CD4-positive, CD25-positive, alpha-beta regulatory T cell (primary cell): Measurements from ENCODE around the gene EPN2. TPM values are rescaled to one million over a fixed set of nuclear protein-coding genes. Genes with fewer than 3 reads are reported as not detected.
A peak's percentile ranks its signal among the peaks of the same experiment; 100 is the strongest.

Experiments
- ATAC-seq, 2 donors: fragments of 150-1000 bp; cut with Tn5 transposase; one replicate each; pipeline ENCODE4 v1.10.0; 2021; ENCODE audit warnings: low read depth in 2 of 2, moderate number of reproducible peaks in 2 of 2, moderate library complexity in 1 of 2
- DNase-seq, 3 donors: peaks; one replicate each; pipeline versions ENCODE4 v3.0.0 to v3.0.0-alpha.2; 2012 to 2022; ENCODE audit warnings: mixed read lengths in 1 of 3
- H3K27ac ChIP-seq: one replicate; pipeline ENCODE4 v1.7.0; 2013; ENCODE audit warnings: mild to moderate bottlenecking, low read length; ENCODE audit not compliant: insufficient read depth, poor library complexity, severe bottlenecking
- H3K27me3 ChIP-seq: one replicate; pipeline ENCODE4 v1.7.0; 2013; ENCODE audit warnings: low read length; ENCODE audit not compliant: control insufficient read depth, insufficient read depth
- H3K36me3 ChIP-seq: one replicate; pipeline ENCODE4 v1.7.0; 2013; ENCODE audit warnings: mild to moderate bottlenecking, low read length, moderate library complexity; ENCODE audit not compliant: control insufficient read depth, insufficient read depth
- H3K4me1 ChIP-seq: 2 replicates; pipeline ENCODE4 v1.7.0; 2013; ENCODE audit warnings: mild to moderate bottlenecking, low read length; ENCODE audit not compliant: insufficient read depth, control insufficient read depth, poor library complexity, severe bottlenecking
- H3K4me3 ChIP-seq: one replicate; pipeline ENCODE4 v1.7.0; 2013; ENCODE audit warnings: low read depth, mild to moderate bottlenecking, low read length, moderate library complexity
- H3K9me3 ChIP-seq, 2 experiments: 1 replicate in 1 of 2; 2 replicates in 1 of 2; pipeline ENCODE4 v1.7.0; 2013; ENCODE audit warnings: low read length in 2 of 2, mild to moderate bottlenecking in 1 of 2, moderate library complexity in 1 of 2; ENCODE audit not compliant: control insufficient read depth in 2 of 2
- H3K27ac Mint-ChIP-seq, 3 donors: one replicate each; pipeline ENCODE4 v1.8.0; 2020 to 2022; ENCODE audit warnings: mild to moderate bottlenecking in 3 of 3, mixed read lengths in 3 of 3, moderate library complexity in 2 of 3
- H3K27me3 Mint-ChIP-seq: one replicate; pipeline ENCODE4 v1.8.0; 2022; ENCODE audit warnings: mild to moderate bottlenecking, mixed read lengths
- H3K36me3 Mint-ChIP-seq: one replicate; pipeline ENCODE4 v1.8.0; 2020; ENCODE audit warnings: mixed read lengths
- H3K4me1 Mint-ChIP-seq, 4 donors: one replicate each; pipeline ENCODE4 v1.8.0; 2020 to 2022; ENCODE audit warnings: mixed read lengths in 4 of 4, mild to moderate bottlenecking in 1 of 4
- H3K4me3 Mint-ChIP-seq, 4 donors: one replicate each; pipeline ENCODE4 v1.8.0; 2020 to 2022; ENCODE audit warnings: mild to moderate bottlenecking in 4 of 4, mixed read lengths in 4 of 4, moderate library complexity in 3 of 4
- H3K9me3 Mint-ChIP-seq, 7 donors: one replicate each; pipeline ENCODE4 v1.8.0; 2020 to 2022; ENCODE audit warnings: mixed read lengths in 7 of 7, mild to moderate bottlenecking in 3 of 7, moderate library complexity in 2 of 7
- polyA plus RNA-seq, 4 donors: library from polyadenylated mRNA; unstranded; fragments of 300-500 nt; fragmentation: Illumina TruSeq; gene quantifications; one replicate each; pipeline ENCODE4 v1.2.3, GENCODE V29; 2021
- total RNA-seq: library from RNA; stranded (reverse); gene quantifications from one replicate; pipeline ENCODE4 v1.2.3, GENCODE V29; 2022

The EPN2 gene
- total and polyA plus RNA-seq, 5 donors from 2014 or later = 7.1 to 14.9 (median 8.1) TPM

DNA sequence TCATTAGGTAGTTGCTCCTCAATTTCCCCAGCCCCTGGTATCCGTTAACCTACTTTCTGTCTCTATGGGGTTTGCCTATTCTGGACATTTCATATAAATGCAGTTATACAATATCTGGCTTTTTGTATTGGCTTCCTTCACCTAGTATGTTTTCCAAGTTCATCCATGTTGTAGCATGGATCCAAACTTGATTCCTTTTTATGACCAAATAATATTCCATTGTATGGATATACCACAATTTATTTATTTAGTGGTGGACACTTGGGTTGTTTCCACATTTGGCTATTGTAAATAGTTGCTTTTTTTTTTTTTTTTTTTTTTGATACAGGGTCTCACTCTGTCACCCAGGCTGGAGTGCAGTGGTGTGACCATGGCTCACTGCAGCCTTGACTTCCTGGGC lies 15.9 kb downstream of the EPN2 start:
- Mint-ChIP-seq H3K27me3 (peaks cover 7% of the 10 kb centered on the region), H3K4me1 (peaks cover 0 to 5% (median 5%) of the 10 kb centered on the region in 4 donors), H3K9me3 (peaks cover 0 to 2% (median 0%) of the 10 kb centered on the region in 7 donors), H3K27ac (peak overlapping the region in 1 of 3 donors; percentile 54), H3K4me3 (no peak overlapping the region), H3K36me3 (peaks cover 5% of the 10 kb centered on the region)
- no peaks in the 10 kb centered on the region for H3K36me3 ChIP-seq
- H3K9me3 ChIP-seq = no peaks in the 10 kb centered on the region
- H3K27me3 ChIP-seq = no peaks in the 10 kb centered on the region
- DNase-seq (no peak), ATAC-seq (no peak)
- no peak overlapping the region for H3K4me3 ChIP-seq
- no peaks in the 10 kb centered on the region for H3K4me1 ChIP-seq
- no peak overlapping the region for H3K27ac ChIP-seq

GRCh38 chr17:19254651-19255050 lies 17.5 kb downstream of the EPN2 start:
- H3K4me3 ChIP-seq = no peak overlapping the region
- no peak for ATAC-seq
- no peak overlapping the region for H3K27ac ChIP-seq
- H3K9me3 Mint-ChIP-seq = peaks cover 0 to 2% (median 0%) of the 10 kb centered on the region in 7 donors
- H3K36me3 ChIP-seq = no peaks in the 10 kb centered on the region
- H3K36me3 Mint-ChIP-seq = no peaks in the 10 kb centered on the region
- H3K4me1 ChIP-seq = no peaks in the 10 kb centered on the region
- H3K27ac Mint-ChIP-seq = no peak overlapping the region
- H3K27me3 Mint-ChIP-seq = peaks cover 7% of the 10 kb centered on the region
- DNase-seq = no peak
- no peak overlapping the region for H3K4me3 Mint-ChIP-seq
- peaks cover 0 to 5% (median 1%) of the 10 kb centered on the region in 4 donors for H3K4me1 Mint-ChIP-seq
- H3K27me3 ChIP-seq = no peaks in the 10 kb centered on the region
- no peaks in the 10 kb centered on the region for H3K9me3 ChIP-seq

- Histone ChIP-seq H3K27ac (no peak overlapping the region), H3K4me3 (no peak overlapping the region), H3K36me3 (no peaks in the 10 kb centered on the region), H3K4me1 (no peaks in the 10 kb centered on the region), H3K27me3 (no peaks in the 10 kb centered on the region), H3K9me3 (no peaks in the 10 kb centered on the region)
- no peak overlapping the region for H3K27ac Mint-ChIP-seq
- peaks cover 0 to 2% (median 0%) of the 10 kb centered on the region in 7 donors for H3K9me3 Mint-ChIP-seq
- H3K4me3 Mint-ChIP-seq = no peak overlapping the region
- H3K36me3 Mint-ChIP-seq = no peaks in the 10 kb centered on the region
- DNase-seq = no peak
- H3K27me3 Mint-ChIP-seq = peaks cover 7% of the 10 kb centered on the region
- no peak for ATAC-seq
- peaks cover 0 to 5% (median 2%) of the 10 kb centered on the region in 4 donors for H3K4me1 Mint-ChIP-seq
These were observed 18.1 kb downstream of the EPN2 start for GRCh38 chr17:19255279-19255678.

- H3K4me1 Mint-ChIP-seq = peaks cover 0 to 7% (median 0%) of the 10 kb centered on the region in 4 donors
- Histone ChIP-seq H3K9me3 (no peaks in the 10 kb centered on the region), H3K27ac (no peak overlapping the region), H3K4me1 (no peaks in the 10 kb centered on the region), H3K36me3 (no peaks in the 10 kb centered on the region), H3K27me3 (no peaks in the 10 kb centered on the region), H3K4me3 (no peak overlapping the region)
- DNase-seq = no peak
- H3K27ac Mint-ChIP-seq = no peak overlapping the region
- H3K27me3 Mint-ChIP-seq = peaks cover 7% of the 10 kb centered on the region
- H3K36me3 Mint-ChIP-seq = peaks cover 5% of the 10 kb centered on the region
- no peak overlapping the region for H3K4me3 Mint-ChIP-seq
- H3K9me3 Mint-ChIP-seq = no peaks in the 10 kb centered on the region
- no peak for ATAC-seq
These were observed 21.2 kb downstream of the EPN2 start for GRCh38 chr17:19258371-19258770.

- Histone ChIP-seq H3K36me3 (no peaks in the 10 kb centered on the region), H3K27me3 (no peaks in the 10 kb centered on the region), H3K27ac (no peak overlapping the region), H3K4me1 (no peaks in the 10 kb centered on the region), H3K9me3 (no peaks in the 10 kb centered on the region), H3K4me3 (no peak overlapping the region)
- Mint-ChIP-seq H3K4me1 (peaks cover 0 to 11% (median under 1%) of the 10 kb centered on the region in 4 donors), H3K27me3 (peaks cover 7% of the 10 kb centered on the region), H3K9me3 (no peaks in the 10 kb centered on the region), H3K4me3 (no peak overlapping the region), H3K27ac (no peak overlapping the region), H3K36me3 (peaks cover 11% of the 10 kb centered on the region)
- ATAC-seq (no peak), DNase-seq (no peak)
These were observed 23.8 kb downstream of the EPN2 start for GRCh38 chr17:19260958-19261357.

GRCh38 chr17:19261426-19261825 lies 24.3 kb downstream of the EPN2 start:
- Histone ChIP-seq H3K27me3 (no peaks in the 10 kb centered on the region), H3K36me3 (no peaks in the 10 kb centered on the region), H3K9me3 (no peaks in the 10 kb centered on the region), H3K4me1 (no peaks in the 10 kb centered on the region), H3K4me3 (no peak overlapping the region), H3K27ac (no peak overlapping the region)
- peaks cover 7% of the 10 kb centered on the region for H3K27me3 Mint-ChIP-seq
- H3K9me3 Mint-ChIP-seq = no peaks in the 10 kb centered on the region
- ATAC-seq (no peak), DNase-seq (no peak)
- H3K27ac Mint-ChIP-seq = no peak overlapping the region
- peaks cover 13% of the 10 kb centered on the region for H3K36me3 Mint-ChIP-seq
- H3K4me3 Mint-ChIP-seq = no peak overlapping the region
- peaks cover 0 to 13% (median 1%) of the 10 kb centered on the region in 4 donors for H3K4me1 Mint-ChIP-seq

DNA sequence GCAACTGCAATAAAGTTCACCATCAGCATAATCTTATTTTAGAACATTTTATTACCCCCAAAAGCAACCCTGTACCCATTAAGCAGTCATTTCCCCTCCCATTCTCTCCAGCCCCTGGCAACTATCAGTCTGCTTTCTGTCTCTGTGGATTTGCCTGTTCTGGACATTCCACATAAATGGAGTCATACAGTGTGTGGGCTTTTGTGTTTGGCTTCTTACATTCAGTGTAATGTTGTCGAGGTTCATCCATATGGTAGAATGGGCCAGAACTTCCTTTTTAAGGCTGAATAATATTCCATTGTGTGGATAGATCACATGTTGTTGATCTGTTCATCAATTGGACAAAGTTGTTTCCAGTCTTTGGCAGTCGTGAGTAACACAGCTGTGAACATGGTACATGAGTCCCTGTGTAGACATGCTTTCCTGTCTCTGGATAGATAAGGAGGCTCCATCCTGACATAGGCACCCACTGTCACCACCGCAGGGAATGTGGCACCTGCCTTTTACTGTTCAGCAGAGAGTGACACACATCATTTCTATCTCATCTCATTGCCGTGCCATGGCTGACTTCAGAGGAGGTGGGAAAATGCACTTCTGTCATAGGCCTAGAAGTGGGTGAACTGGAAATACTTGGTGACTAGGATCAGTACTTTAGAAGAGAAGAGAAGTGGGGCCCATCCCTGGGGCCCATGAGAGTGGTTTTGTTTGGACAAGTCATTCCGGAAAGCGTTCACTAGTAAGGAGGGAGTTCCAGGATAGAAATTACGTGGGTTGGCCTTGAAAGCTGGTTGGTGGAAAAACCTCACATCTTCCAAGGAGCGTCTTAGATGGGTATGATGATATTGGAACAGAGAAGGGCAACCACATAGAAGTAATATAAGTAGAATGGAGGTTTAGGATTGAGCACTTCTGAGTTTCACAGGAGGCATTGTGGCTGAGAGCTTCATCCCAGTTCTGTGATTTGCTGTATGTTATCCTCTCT lies 25.8 kb downstream of the EPN2 start:
- Mint-ChIP-seq H3K27ac (no peak overlapping the region), H3K27me3 (no peaks in the 10 kb centered on the region)

More for the DNA sequence above, 25.8 kb downstream of the EPN2 start:
- Mint-ChIP-seq H3K4me1 (peaks cover 0 to 11% (median 1%) of the 10 kb centered on the region in 4 donors), H3K9me3 (peaks cover 0 to 1% (median 0%) of the 10 kb centered on the region in 7 donors), H3K36me3 (peaks cover 13% of the 10 kb centered on the region), H3K4me3 (no peak overlapping the region)
- ATAC-seq (no peak), DNase-seq (no peak)
- Histone ChIP-seq H3K36me3 (no peaks in the 10 kb centered on the region), H3K27ac (no peak overlapping the region), H3K4me3 (no peak overlapping the region), H3K9me3 (no peaks in the 10 kb centered on the region), H3K4me1 (no peaks in the 10 kb centered on the region), H3K27me3 (no peaks in the 10 kb centered on the region)
